NCI-H69 (cell line): ENCODE results near the gene SPINK5.
"Not testable (repeated sequence)": the region's sequence is repeated elsewhere in the genome, so short reads cannot be mapped to it uniquely, and the experiment has no call there.

Source experiments
- DNase-seq: peaks from one replicate; lab custom pipeline; 2025; lab: John Stamatoyannopoulos, UW

Gene SPINK5, protein sequence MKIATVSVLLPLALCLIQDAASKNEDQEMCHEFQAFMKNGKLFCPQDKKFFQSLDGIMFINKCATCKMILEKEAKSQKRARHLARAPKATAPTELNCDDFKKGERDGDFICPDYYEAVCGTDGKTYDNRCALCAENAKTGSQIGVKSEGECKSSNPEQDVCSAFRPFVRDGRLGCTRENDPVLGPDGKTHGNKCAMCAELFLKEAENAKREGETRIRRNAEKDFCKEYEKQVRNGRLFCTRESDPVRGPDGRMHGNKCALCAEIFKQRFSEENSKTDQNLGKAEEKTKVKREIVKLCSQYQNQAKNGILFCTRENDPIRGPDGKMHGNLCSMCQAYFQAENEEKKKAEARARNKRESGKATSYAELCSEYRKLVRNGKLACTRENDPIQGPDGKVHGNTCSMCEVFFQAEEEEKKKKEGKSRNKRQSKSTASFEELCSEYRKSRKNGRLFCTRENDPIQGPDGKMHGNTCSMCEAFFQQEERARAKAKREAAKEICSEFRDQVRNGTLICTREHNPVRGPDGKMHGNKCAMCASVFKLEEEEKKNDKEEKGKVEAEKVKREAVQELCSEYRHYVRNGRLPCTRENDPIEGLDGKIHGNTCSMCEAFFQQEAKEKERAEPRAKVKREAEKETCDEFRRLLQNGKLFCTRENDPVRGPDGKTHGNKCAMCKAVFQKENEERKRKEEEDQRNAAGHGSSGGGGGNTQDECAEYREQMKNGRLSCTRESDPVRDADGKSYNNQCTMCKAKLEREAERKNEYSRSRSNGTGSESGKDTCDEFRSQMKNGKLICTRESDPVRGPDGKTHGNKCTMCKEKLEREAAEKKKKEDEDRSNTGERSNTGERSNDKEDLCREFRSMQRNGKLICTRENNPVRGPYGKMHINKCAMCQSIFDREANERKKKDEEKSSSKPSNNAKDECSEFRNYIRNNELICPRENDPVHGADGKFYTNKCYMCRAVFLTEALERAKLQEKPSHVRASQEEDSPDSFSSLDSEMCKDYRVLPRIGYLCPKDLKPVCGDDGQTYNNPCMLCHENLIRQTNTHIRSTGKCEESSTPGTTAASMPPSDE

DNA sequence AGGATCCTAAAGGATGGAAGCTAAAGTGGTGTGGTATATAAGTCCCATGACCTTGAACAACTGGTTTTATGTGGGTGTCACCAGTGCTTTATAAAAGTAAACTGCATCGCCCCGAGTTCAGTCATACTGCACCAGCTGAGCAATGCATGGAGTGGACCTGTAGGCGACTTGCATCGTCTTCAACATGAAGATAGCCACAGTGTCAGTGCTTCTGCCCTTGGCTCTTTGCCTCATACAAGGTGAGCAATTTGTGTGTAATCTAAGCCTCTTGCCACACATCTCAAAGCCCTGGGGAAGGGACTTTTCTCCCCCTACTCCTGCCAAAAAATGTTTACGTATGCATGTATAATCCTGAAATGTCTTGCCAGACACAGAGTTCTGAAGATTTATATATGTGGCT lies at the start of gene SPINK5:
SPINK5 (plus strand) TSS at position 120 of the 400 bp plus-strand sequence; CDS start at position 185, 65 bp downstream.
- peak; percentile 77 for DNase-seq

- DNase-seq = peak; percentile 91
Measured at GRCh38 chr5:148014276-148014675, 49.5 kb upstream of the SPINK5 start.

GRCh38 chr5:148020257-148020988 lies 43.4 kb upstream of the SPINK5 start:
- no peak for DNase-seq

- no peak for DNase-seq
Measured at GRCh38 chr5:148027505-148027904, 36.3 kb upstream of the SPINK5 start.

GRCh38 chr5:148029131-148029530 lies 34.6 kb upstream of the SPINK5 start:
- DNase-seq = no peak

DNA sequence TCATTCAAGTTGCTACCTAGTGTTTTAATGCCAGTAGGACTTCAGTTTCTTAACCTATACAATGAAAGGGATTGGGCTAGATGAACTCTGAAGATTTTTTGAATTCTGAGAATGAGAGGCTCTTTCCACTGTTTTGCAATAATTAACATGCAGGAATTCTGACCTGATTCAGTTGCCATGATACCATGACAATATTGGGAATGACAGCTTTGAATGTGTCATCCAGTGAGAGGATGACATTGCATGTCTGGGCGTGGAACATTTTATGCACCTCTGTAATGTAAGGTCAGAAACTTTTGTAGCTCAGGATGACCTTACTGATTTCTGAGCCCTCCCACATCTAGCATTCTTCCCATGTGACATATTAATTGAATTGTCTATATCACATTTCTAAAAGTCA lies 30.6 kb upstream of the SPINK5 start:
- DNase-seq = no peak

- no peak for DNase-seq
Measured at GRCh38 chr5:148035676-148036075, 28.1 kb upstream of the SPINK5 start.

DNA sequence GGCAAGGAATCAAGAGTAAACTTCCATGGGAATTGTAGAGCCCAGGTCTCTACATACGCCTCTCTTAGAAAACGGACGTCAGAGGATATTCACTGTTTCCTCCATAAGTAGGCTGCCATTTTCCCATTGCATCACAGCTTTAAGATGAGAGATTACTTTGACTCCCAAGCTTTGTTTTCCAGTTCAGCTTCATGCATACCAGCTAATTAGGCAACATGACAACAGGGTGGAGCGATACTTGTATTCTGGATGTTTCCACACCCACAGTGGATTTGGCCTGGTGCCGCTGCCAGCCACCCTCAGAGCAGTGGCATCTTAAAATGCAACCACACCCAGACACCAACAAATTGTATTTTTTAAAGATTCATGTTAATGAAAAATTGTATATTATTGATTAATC lies 20.9 kb upstream of the SPINK5 start:
- no peak for DNase-seq

GRCh38 chr5:148043705-148044104 lies 20.1 kb upstream of the SPINK5 start:
- no peak for DNase-seq

DNA sequence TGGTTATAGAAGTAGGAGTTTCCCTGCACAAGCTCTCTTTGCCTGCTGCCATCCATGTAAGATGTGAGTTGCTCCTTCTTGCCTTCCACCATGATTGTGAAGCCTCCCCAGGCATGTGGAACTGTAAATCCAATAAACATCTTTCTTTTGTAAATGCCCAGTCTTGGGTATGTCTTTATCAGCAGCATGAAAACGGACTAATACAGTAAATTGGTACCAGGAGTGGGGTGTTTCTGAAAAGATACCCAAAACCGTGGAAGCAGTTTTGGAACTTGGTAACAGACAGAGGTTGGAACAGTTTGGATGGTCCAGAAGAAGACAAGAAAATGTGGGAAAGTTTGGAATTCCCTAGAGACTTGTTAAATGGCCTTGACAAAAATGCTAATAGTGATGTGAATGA lies 8.6 kb upstream of the SPINK5 start:
- not testable (repeated sequence) for DNase-seq

DNA sequence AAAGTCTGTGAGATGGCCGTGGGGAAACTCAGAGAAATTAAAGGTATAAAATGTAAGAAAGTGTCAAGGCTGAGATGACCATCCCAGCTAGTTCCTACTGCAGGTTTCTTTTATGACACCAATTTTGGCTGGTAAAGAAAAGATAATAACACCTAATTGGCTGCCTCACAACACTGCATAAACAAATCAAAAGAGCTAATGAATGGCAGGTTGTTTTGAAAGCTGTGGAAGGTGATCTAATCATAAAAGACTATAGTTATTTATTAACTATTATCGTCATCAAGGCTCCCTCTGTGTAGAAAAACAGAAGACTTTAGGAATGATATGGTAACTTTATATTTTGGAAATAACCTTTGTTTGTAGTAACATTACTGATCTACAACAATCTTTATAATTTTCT lies 3.5 kb upstream of the SPINK5 start:
- peak; percentile 66 for DNase-seq

DNA sequence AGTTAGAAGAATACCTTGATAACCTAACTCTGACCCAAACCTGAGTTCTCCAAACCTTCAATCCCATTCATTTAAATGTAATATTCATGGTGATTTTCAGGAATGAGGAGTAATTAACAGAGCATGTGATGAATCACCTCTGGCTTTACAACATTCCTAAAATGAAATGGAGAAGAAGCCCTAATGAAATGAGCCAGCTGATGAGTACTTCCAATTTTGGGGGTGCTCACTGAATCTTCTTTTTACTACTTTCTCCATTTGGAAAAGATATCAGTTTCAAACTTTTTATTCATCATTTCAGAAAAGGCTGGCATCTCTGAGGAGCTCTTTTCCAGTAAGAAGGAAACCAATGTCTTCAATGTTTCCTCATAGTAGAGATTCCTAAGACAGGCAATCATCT lies 2.9 kb upstream of the SPINK5 start:
- DNase-seq = no peak

- peak; percentile 13 for DNase-seq
Measured at GRCh38 chr5:148070621-148071020, 6.8 kb downstream of the SPINK5 start.

DNA sequence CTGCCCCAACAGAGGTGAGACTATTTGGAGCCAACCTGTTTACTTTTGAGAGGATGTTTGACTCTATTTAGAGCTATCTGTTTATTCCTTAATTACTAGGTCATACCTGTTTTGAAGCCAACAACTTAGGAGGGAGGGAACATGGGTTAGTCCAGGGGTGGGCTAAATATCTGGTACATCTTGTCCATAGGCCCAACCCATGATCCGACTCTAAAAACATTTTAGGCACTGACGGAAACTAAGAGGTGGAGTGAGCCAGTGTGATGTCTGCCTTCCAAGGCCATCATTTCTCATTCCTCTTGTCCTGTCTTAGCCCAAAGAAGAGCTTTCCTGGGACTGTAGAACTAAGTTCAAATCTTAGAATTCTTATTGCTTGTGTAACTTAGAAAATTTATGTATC lies 8.4 kb downstream of the SPINK5 start:
- peak; percentile 36 for DNase-seq

DNA sequence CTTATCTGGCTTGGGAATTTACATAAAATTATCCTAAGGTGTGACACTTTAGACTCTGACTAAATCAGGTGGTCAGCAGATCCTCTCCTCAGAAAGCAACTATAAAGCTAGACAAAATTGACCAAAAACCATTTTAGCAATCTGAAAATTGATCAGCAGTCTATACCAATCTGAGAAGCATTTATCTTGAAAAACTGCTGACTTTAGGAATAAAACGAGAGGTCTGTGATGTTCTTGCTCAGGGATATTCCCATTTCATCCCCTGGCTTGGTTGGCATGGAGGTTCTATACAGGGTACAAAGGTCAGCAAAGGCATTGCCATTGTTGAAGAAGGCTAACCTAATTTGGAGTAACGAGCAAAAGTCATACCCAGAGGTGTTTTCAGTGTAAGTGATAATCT lies 11.7 kb downstream of the SPINK5 start:
- no peak for DNase-seq

GRCh38 chr5:148083203-148083602 lies 19.4 kb downstream of the SPINK5 start:
- DNase-seq = no peak

GRCh38 chr5:148084269-148084668 lies 20.5 kb downstream of the SPINK5 start:
- peak; percentile 60 for DNase-seq

DNA sequence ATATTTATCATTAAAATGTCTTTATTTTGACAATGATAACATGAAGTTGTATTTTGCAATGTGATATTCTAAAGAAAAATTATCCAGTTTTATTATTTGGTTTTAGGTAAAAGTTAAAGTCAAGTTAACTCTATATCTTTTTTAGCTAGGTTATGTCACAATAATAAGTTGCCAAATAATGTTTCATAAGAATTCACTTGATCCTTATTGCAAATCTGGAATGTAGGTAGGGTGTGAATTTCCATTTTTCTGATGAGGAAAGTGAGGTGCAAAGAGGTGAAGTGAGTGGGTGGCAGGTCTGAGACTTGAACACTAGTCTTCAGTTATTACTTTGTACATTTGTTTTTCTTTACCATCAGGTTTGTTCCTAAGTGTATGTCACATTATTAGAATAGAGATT lies 21.5 kb downstream of the SPINK5 start:
- DNase-seq = no peak

DNA sequence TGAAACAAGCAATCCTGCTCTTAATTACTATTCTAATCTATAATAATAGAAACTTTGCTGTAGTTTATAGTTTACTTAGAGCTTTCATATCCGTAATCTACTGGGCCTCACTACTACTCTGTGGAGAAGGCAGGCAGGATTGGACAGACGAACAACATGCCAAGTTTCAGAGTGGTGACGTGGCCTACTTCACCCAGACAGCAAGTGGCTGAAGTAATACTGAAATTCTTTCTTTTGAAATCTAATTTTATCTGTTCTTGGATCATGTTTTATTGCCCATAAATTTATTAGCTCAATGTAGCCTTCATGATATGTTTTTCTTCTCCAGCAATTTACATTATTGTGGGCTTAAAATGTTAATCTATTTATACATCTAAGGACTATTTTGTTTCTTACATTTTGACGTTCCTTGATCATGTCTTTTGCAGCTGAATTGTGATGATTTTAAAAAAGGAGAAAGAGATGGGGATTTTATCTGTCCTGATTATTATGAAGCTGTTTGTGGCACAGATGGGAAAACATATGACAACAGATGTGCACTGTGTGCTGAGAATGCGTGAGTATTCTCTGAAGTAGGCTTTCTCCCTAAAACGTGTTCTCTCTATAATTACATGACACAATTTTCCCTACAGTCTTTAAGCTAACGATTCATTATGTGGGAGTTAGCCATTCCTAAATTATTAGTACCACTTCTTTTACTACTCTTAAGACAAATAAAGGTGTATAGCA lies 22.4 kb downstream of the SPINK5 start:
- peak; percentile 88 for DNase-seq

DNA sequence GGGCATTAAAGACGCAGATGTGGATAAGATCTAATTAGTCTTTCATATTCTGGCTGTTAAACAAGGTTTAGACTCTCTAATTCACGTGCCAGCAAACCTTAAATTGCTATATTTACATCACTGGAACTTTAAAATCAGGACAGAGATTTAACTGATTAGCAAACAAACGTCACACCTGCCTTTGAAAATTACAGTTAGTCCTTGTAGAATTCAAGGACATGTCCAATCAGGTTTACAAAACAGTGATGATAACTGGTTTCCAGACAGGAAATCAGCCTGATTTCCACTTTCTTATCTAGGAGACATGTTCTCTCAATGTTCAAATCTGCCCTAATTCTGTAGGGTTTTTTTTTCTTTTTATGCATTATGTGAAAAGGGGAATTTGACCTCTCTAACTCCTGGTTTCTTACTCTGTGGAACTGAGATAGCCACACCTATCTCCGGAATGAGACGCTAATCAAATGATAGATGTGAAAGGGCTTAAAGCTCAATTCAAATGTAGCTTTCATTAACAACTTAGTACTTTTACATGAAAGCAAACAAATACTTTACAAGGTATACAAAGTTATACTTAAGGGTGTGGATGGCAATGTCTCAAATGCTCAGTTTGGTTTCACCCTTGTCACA lies 26.5 kb downstream of the SPINK5 start:
- peak; percentile 84 for DNase-seq

GRCh38 chr5:148090773-148091250 lies 27.0 kb downstream of the SPINK5 start:
- DNase-seq = peak; percentile 67
